Neural crest cell (in vitro differentiated cells): ENCODE measurements around the gene PRPH2. TPM values are rescaled to one million over a fixed set of nuclear protein-coding genes. Genes with fewer than 3 reads are reported as not detected.

Experiments
- DNase-seq: peaks from one replicate; pipeline ENCODE4 v3.0.0; 2021; ENCODE audit warnings: low read depth, mixed read lengths, low spot score
- H3K27ac Mint-ChIP-seq: one replicate; pipeline ENCODE4 v1.8.0; 2021; ENCODE audit warnings: mild to moderate bottlenecking, mixed read lengths; ENCODE audit not compliant: unreplicated experiment
- H3K27me3 Mint-ChIP-seq: 2 replicates; pipeline ENCODE4 v1.8.0; 2021; ENCODE audit warnings: low read depth, mild to moderate bottlenecking, mixed read lengths
- H3K36me3 Mint-ChIP-seq: 2 replicates; pipeline ENCODE4 v1.8.0; 2021; ENCODE audit warnings: low read depth, mild to moderate bottlenecking, mixed read lengths
- H3K4me1 Mint-ChIP-seq: 2 replicates; pipeline ENCODE4 v1.8.0; 2021; ENCODE audit warnings: mixed read lengths
- H3K4me3 Mint-ChIP-seq: one replicate; pipeline ENCODE4 v1.8.0; 2021; ENCODE audit warnings: mild to moderate bottlenecking, mixed read lengths
- H3K9me3 Mint-ChIP-seq: 2 replicates; pipeline ENCODE4 v1.8.0; 2021; ENCODE audit warnings: mixed read lengths
- CTCF ChIP-seq: fragments of 200-600 bp; sonication (generic); conservative IDR thresholded peaks from 2 replicates; pipeline ENCODE4 v1.5.0; 2021; ENCODE audit warnings: antibody characterized with exemption, mild to moderate bottlenecking
- total RNA-seq: library from RNA; stranded (reverse); gene quantifications from 2 replicates; pipeline ENCODE4 v1.2.1, GENCODE V29; 2021

Gene PRPH2
- total RNA-seq, 1 donor from 2014 or later, result not detected

- no peak overlapping the region for H3K27ac Mint-ChIP-seq
- TF ChIP-seq CTCF, result peak; percentile 96
- no peaks in the 10 kb centered on the region for H3K9me3 Mint-ChIP-seq
- H3K27me3 Mint-ChIP-seq, result no peaks in the 10 kb centered on the region
- no peaks in the 10 kb centered on the region for H3K4me1 Mint-ChIP-seq
- peaks cover 3% of the 10 kb centered on the region for H3K36me3 Mint-ChIP-seq
- DNase-seq, result peak; percentile 88
- no peak overlapping the region for H3K4me3 Mint-ChIP-seq
Measured at GRCh38 chr6:42661540-42662153, 60.8 kb downstream of the PRPH2 start.

GRCh38 chr6:42659806-42660205 lies 62.6 kb downstream of the PRPH2 start:
- no peak for DNase-seq
- Mint-ChIP-seq H3K27me3 (no peaks in the 10 kb centered on the region), H3K27ac (no peak overlapping the region), H3K4me1 (no peaks in the 10 kb centered on the region), H3K9me3 (no peaks in the 10 kb centered on the region), H3K36me3 (peaks cover 7% of the 10 kb centered on the region), H3K4me3 (no peak overlapping the region)
- TF ChIP-seq CTCF, result no peak

GRCh38 chr6:42653851-42654250 lies 68.5 kb downstream of the PRPH2 start:
- no peaks in the 10 kb centered on the region for H3K27me3 Mint-ChIP-seq
- H3K4me3 Mint-ChIP-seq, result no peak overlapping the region
- no peak for TF ChIP-seq CTCF
- H3K36me3 Mint-ChIP-seq, result peaks cover 7% of the 10 kb centered on the region
- H3K9me3 Mint-ChIP-seq, result no peaks in the 10 kb centered on the region
- H3K27ac Mint-ChIP-seq, result no peak overlapping the region
- no peak for DNase-seq
- no peaks in the 10 kb centered on the region for H3K4me1 Mint-ChIP-seq

- no peak for TF ChIP-seq CTCF
- DNase-seq, result no peak
- Mint-ChIP-seq H3K9me3 (no peaks in the 10 kb centered on the region), H3K36me3 (peaks cover 6% of the 10 kb centered on the region), H3K27ac (no peak overlapping the region), H3K27me3 (no peaks in the 10 kb centered on the region), H3K4me1 (no peaks in the 10 kb centered on the region), H3K4me3 (no peak overlapping the region)
Measured at GRCh38 chr6:42652024-42652746, 70.2 kb downstream of the PRPH2 start.

Other genes with a start within 250 kb of the PRPH2 start
- 22.3 and 22.4 TPM in 2 replicates for gene UBR2, start 158.6 kb downstream of the PRPH2 start, total RNA-seq
- 21.7 and 23.2 TPM in 2 replicates for gene TBCC, start 23.5 kb upstream of the PRPH2 start, total RNA-seq
- gene BICRAL, start 59.5 kb upstream of the PRPH2 start, total RNA-seq, result 6.2 and 6.7 TPM in 2 replicates
- gene RPL7L1, start 157.0 kb upstream of the PRPH2 start, total RNA-seq, result 103 and 105 TPM in 2 replicates
- not detected in 2 replicates for gene PTCRA, start 193.5 kb upstream of the PRPH2 start, total RNA-seq
- 61.3 and 62.6 TPM in 2 replicates for gene CNPY3, start 206.9 kb upstream of the PRPH2 start, total RNA-seq
- 1.5 and 1.8 TPM in 2 replicates for gene GNMT, start 238.2 kb upstream of the PRPH2 start, total RNA-seq